Activated CD4-positive, alpha-beta memory T cell treated with anti-CD3 and anti-CD28 coated beads, Interleukin-2, amount 10 ng/mL, durations not matched to agents 7 days and 5 days (primary cell): ENCODE data around the gene FRMD6. TPM values are rescaled to one million over a fixed set of nuclear protein-coding genes. Genes with fewer than 3 reads are reported as not detected.

Source experiments
- CTCF ChIA-PET: fragments of 350-600 bp; sonication (Branson Sonifier 250); formaldehyde crosslinking; loops from one replicate; lab custom pipeline; 2021; ENCODE audit warnings: antibody characterized with exemption, inconsistent platforms; lab: Charles Lee
- POLR2A ChIA-PET: fragments of 350-600 bp; sonication (Branson Sonifier 250); formaldehyde crosslinking; loops from one replicate; lab custom pipeline; 2021; ENCODE audit warnings: antibody characterized with exemption; lab: Charles Lee
- DNase-seq: peaks from one replicate; pipeline ENCODE4 v3.0.0-alpha.2; 2020
- H3K27ac Mint-ChIP-seq: one replicate; pipeline ENCODE4 v1.8.0; 2021; ENCODE audit warnings: mild to moderate bottlenecking, mixed read lengths
- H3K27me3 Mint-ChIP-seq: one replicate; pipeline ENCODE4 v1.8.0; 2021; ENCODE audit warnings: mixed read lengths
- H3K36me3 Mint-ChIP-seq: one replicate; pipeline ENCODE4 v1.8.0; 2021; ENCODE audit warnings: low read depth, mixed read lengths
- H3K4me1 Mint-ChIP-seq: one replicate; pipeline ENCODE4 v1.8.0; 2021; ENCODE audit warnings: mixed read lengths
- H3K4me3 Mint-ChIP-seq: one replicate; pipeline ENCODE4 v1.8.0; 2021; ENCODE audit warnings: mild to moderate bottlenecking, mixed read lengths
- H3K9me3 Mint-ChIP-seq: one replicate; pipeline ENCODE4 v1.8.0; 2021; ENCODE audit warnings: mixed read lengths
- total RNA-seq, 2 experiments: library from RNA; stranded (reverse); gene quantifications; one replicate each; pipeline ENCODE4 v1.2.3, GENCODE V29; 2021

Gene FRMD6
- total RNA-seq, 2 experiments from 2014 or later: 3.3 TPM

GRCh38 chr14:51681411-51681810 is 29.7 kb downstream of the FRMD6 start:
- H3K36me3 Mint-ChIP-seq: no peaks in the 10 kb centered on the region
- CTCF ChIA-PET: no interaction called here
- H3K9me3 Mint-ChIP-seq: no peaks in the 10 kb centered on the region
- POLR2A ChIA-PET: no interaction called here
- no peak overlapping the region for H3K4me3 Mint-ChIP-seq
- peaks cover 11% of the 10 kb centered on the region for H3K4me1 Mint-ChIP-seq
- H3K27ac Mint-ChIP-seq: no peak overlapping the region
- no peak for DNase-seq
- H3K27me3 Mint-ChIP-seq: peaks cover 5% of the 10 kb centered on the region

- no peaks in the 10 kb centered on the region for H3K36me3 Mint-ChIP-seq
- no peak for DNase-seq
- H3K27me3 Mint-ChIP-seq: peaks cover 5% of the 10 kb centered on the region
- no peaks in the 10 kb centered on the region for H3K9me3 Mint-ChIP-seq
- CTCF ChIA-PET: interaction anchor here (1.3 kb wide), 1 partner anchor 30 kb away, joined by 4 read pairs; no protein-coding TSS in a partner anchor
- peaks cover 6% of the 10 kb centered on the region for H3K4me1 Mint-ChIP-seq
- POLR2A ChIA-PET: no interaction called here
- no peak overlapping the region for H3K4me3 Mint-ChIP-seq
- H3K27ac Mint-ChIP-seq: no peak overlapping the region
Measured at GRCh38 chr14:51682411-51682810, 30.7 kb downstream of the FRMD6 start.

- Mint-ChIP-seq H3K27me3 (peaks cover 3% of the 10 kb centered on the region), H3K36me3 (no peaks in the 10 kb centered on the region), H3K27ac (no peak overlapping the region), H3K4me3 (no peak overlapping the region), H3K4me1 (no peaks in the 10 kb centered on the region), H3K9me3 (no peaks in the 10 kb centered on the region)
- DNase-seq: no peak
- POLR2A ChIA-PET: no interaction called here
- CTCF ChIA-PET: no interaction called here
Measured at GRCh38 chr14:51684760-51685159, 33.0 kb downstream of the FRMD6 start.

- CTCF ChIA-PET: interaction anchor here (1.2 kb wide), 1 partner anchor 287 kb away, joined by 3 read pairs; no protein-coding TSS in a partner anchor
- POLR2A ChIA-PET: no interaction called here
- H3K4me1 Mint-ChIP-seq: no peaks in the 10 kb centered on the region
- no peaks in the 10 kb centered on the region for H3K9me3 Mint-ChIP-seq
- no peaks in the 10 kb centered on the region for H3K27me3 Mint-ChIP-seq
- H3K4me3 Mint-ChIP-seq: no peak overlapping the region
- DNase-seq: no peak
- no peak overlapping the region for H3K27ac Mint-ChIP-seq
- no peaks in the 10 kb centered on the region for H3K36me3 Mint-ChIP-seq
Measured at GRCh38 chr14:51691176-51691575, 39.5 kb downstream of the FRMD6 start.

GRCh38 chr14:51692646-51693045 is 40.9 kb downstream of the FRMD6 start:
- POLR2A ChIA-PET: interaction anchor here (0.7 kb wide), 1 partner anchor 11 kb away, joined by 3 read pairs; no protein-coding TSS in a partner anchor
- DNase-seq: no peak
- peaks cover 3% of the 10 kb centered on the region for H3K27me3 Mint-ChIP-seq
- no peaks in the 10 kb centered on the region for H3K36me3 Mint-ChIP-seq
- H3K27ac Mint-ChIP-seq: no peak overlapping the region
- CTCF ChIA-PET: no interaction called here
- H3K4me3 Mint-ChIP-seq: no peak overlapping the region
- H3K9me3 Mint-ChIP-seq: no peaks in the 10 kb centered on the region
- no peaks in the 10 kb centered on the region for H3K4me1 Mint-ChIP-seq

- ChIA-PET CTCF (no interaction called here), POLR2A (no interaction called here)
- Mint-ChIP-seq H3K27ac (no peak overlapping the region), H3K36me3 (no peaks in the 10 kb centered on the region), H3K9me3 (no peaks in the 10 kb centered on the region), H3K4me3 (no peak overlapping the region), H3K4me1 (no peaks in the 10 kb centered on the region), H3K27me3 (peaks cover 3% of the 10 kb centered on the region)
- no peak for DNase-seq
Measured at GRCh38 chr14:51697848-51698247, 46.1 kb downstream of the FRMD6 start.

- ChIA-PET CTCF (no interaction called here), POLR2A (no interaction called here)
- Mint-ChIP-seq H3K4me1 (no peaks in the 10 kb centered on the region), H3K36me3 (no peaks in the 10 kb centered on the region), H3K9me3 (no peaks in the 10 kb centered on the region), H3K27me3 (peaks cover 3% of the 10 kb centered on the region), H3K27ac (no peak overlapping the region), H3K4me3 (no peak overlapping the region)
- no peak for DNase-seq
Measured at GRCh38 chr14:51701951-51702350, 50.2 kb downstream of the FRMD6 start.

GRCh38 chr14:51703787-51704186 is 52.1 kb downstream of the FRMD6 start:
- no peaks in the 10 kb centered on the region for H3K4me1 Mint-ChIP-seq
- no peak for DNase-seq
- H3K36me3 Mint-ChIP-seq: no peaks in the 10 kb centered on the region
- CTCF ChIA-PET: no interaction called here
- POLR2A ChIA-PET: interaction anchor here (0.8 kb wide), 1 partner anchor 11 kb away, joined by 3 read pairs; no protein-coding TSS in a partner anchor
- no peaks in the 10 kb centered on the region for H3K27me3 Mint-ChIP-seq
- no peaks in the 10 kb centered on the region for H3K9me3 Mint-ChIP-seq
- no peak overlapping the region for H3K27ac Mint-ChIP-seq
- H3K4me3 Mint-ChIP-seq: no peak overlapping the region

- H3K9me3 Mint-ChIP-seq: no peaks in the 10 kb centered on the region
- H3K27me3 Mint-ChIP-seq: no peaks in the 10 kb centered on the region
- no peak overlapping the region for H3K27ac Mint-ChIP-seq
- POLR2A ChIA-PET: no interaction called here
- H3K36me3 Mint-ChIP-seq: no peaks in the 10 kb centered on the region
- no peak overlapping the region for H3K4me3 Mint-ChIP-seq
- CTCF ChIA-PET: no interaction called here
- DNase-seq: no peak
- H3K4me1 Mint-ChIP-seq: no peaks in the 10 kb centered on the region
Measured at GRCh38 chr14:51704545-51704944, 52.8 kb downstream of the FRMD6 start.

- no peak for DNase-seq
- Mint-ChIP-seq H3K4me1 (no peaks in the 10 kb centered on the region), H3K27me3 (no peaks in the 10 kb centered on the region), H3K36me3 (no peaks in the 10 kb centered on the region), H3K4me3 (no peak overlapping the region), H3K9me3 (no peaks in the 10 kb centered on the region), H3K27ac (no peak overlapping the region)
- CTCF ChIA-PET: interaction anchor here (1.1 kb wide), 1 partner anchor 11 kb away, joined by 3 read pairs; no protein-coding TSS in a partner anchor
- POLR2A ChIA-PET: no interaction called here
Measured at GRCh38 chr14:51707327-51707726, 55.6 kb downstream of the FRMD6 start.

- no peaks in the 10 kb centered on the region for H3K27me3 Mint-ChIP-seq
- H3K27ac Mint-ChIP-seq: no peak overlapping the region
- CTCF ChIA-PET: no interaction called here
- POLR2A ChIA-PET: no interaction called here
- H3K36me3 Mint-ChIP-seq: no peaks in the 10 kb centered on the region
- no peak overlapping the region for H3K4me3 Mint-ChIP-seq
- no peaks in the 10 kb centered on the region for H3K4me1 Mint-ChIP-seq
- no peak for DNase-seq
- no peaks in the 10 kb centered on the region for H3K9me3 Mint-ChIP-seq
Measured at GRCh38 chr14:51711505-51711904, 59.8 kb downstream of the FRMD6 start.

- ChIA-PET POLR2A (no interaction called here), CTCF (no interaction called here)
Measured at GRCh38 chr14:51715250-51715649, 63.5 kb downstream of the FRMD6 start.

GRCh38 chr14:51715742-51716141 is 64.0 kb downstream of the FRMD6 start:
- ChIA-PET CTCF (no interaction called here), POLR2A (no interaction called here)
- H3K27ac Mint-ChIP-seq: no peak overlapping the region
- H3K4me3 Mint-ChIP-seq: no peak overlapping the region
- no peaks in the 10 kb centered on the region for H3K27me3 Mint-ChIP-seq
- DNase-seq: no peak
- H3K4me1 Mint-ChIP-seq: no peaks in the 10 kb centered on the region
- no peaks in the 10 kb centered on the region for H3K36me3 Mint-ChIP-seq
- H3K9me3 Mint-ChIP-seq: no peaks in the 10 kb centered on the region

More at GRCh38 chr14:51715250-51715649, 63.5 kb downstream of the FRMD6 start:
- H3K9me3 Mint-ChIP-seq: no peaks in the 10 kb centered on the region
- no peaks in the 10 kb centered on the region for H3K36me3 Mint-ChIP-seq
- no peaks in the 10 kb centered on the region for H3K4me1 Mint-ChIP-seq
- H3K27me3 Mint-ChIP-seq: no peaks in the 10 kb centered on the region
- H3K4me3 Mint-ChIP-seq: no peak overlapping the region
- DNase-seq: no peak
- no peak overlapping the region for H3K27ac Mint-ChIP-seq

GRCh38 chr14:51716610-51717009 is 64.9 kb downstream of the FRMD6 start:
- no peaks in the 10 kb centered on the region for H3K4me1 Mint-ChIP-seq
- H3K4me3 Mint-ChIP-seq: no peak overlapping the region
- no peaks in the 10 kb centered on the region for H3K36me3 Mint-ChIP-seq
- no peaks in the 10 kb centered on the region for H3K9me3 Mint-ChIP-seq
- no peak for DNase-seq
- no peak overlapping the region for H3K27ac Mint-ChIP-seq
- ChIA-PET CTCF (no interaction called here), POLR2A (no interaction called here)
- H3K27me3 Mint-ChIP-seq: no peaks in the 10 kb centered on the region
